Measurements from ENCODE around the gene SERPINA3. TPM values are rescaled to one million over a fixed set of nuclear protein-coding genes. Genes with fewer than 3 reads are reported as not detected.
"Not testable (repeated sequence)": the region's sequence is repeated elsewhere in the genome, so short reads cannot be mapped to it uniquely, and the experiment has no call there.

SERPINA3 gene
- total RNA-seq, 1 donor from 2014 or later = not detected

DNA sequence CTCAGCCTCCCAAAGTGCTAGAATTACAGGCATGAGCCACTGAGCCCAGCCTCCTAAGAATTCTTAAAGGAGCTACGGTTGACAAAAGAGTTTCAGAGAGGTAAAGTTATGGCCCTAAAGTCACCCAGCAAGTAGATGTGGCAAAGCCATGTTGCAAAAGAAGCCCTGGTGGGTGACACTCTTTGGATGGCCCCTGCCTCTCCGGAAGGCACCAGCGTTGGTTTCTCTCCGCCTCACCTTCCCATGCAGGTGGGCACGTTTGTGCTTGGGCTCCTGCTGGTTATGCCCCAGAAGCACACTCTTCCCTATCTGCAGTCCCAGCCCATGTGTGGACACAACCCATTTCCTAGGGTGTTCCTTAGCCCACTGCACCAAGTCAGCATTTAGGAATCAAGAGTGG lies 9.5 kb upstream of the SERPINA3 start:
- Histone ChIP-seq H3K9me3 (ENCODE audit: low read depth) (no peaks in the 10 kb centered on the region), H3F3A (ENCODE audit: low read depth) (no peaks in the 10 kb centered on the region), H3K4me1 (no peaks in the 10 kb centered on the region), H2AFZ (replicated peaks) (no peak overlapping the region), H3K36me3 (no peaks in the 10 kb centered on the region), H3K27me3 (no peaks in the 10 kb centered on the region), H4K20me1 (ENCODE audit: low read depth) (no peaks in the 10 kb centered on the region), H3K27ac (no peak overlapping the region), H3K4me2 (no peak overlapping the region), H3K79me2 (ENCODE audit: low read depth) (no peaks in the 10 kb centered on the region), H3K4me3 (no peak overlapping the region), H3K9ac (no peak overlapping the region)
- Mint-ChIP-seq H3K4me3 (no peak overlapping the region), H3K9me3 (peaks cover 2% of the 10 kb centered on the region), H3K36me3 (no peaks in the 10 kb centered on the region), H3K4me1 (peaks cover 20% of the 10 kb centered on the region), H3K27ac (no peak overlapping the region), H3K27me3 (ENCODE audit: insufficient read depth, low read depth) (peaks cover 7% of the 10 kb centered on the region)
- TF ChIP-seq EZH2 (IDR thresholded peaks at IDR 0.05) (no peak), EZH2phosphoT487 (IDR thresholded peaks at IDR 0.05) (no peak)
- TF ChIP-seq, protein P1, sequence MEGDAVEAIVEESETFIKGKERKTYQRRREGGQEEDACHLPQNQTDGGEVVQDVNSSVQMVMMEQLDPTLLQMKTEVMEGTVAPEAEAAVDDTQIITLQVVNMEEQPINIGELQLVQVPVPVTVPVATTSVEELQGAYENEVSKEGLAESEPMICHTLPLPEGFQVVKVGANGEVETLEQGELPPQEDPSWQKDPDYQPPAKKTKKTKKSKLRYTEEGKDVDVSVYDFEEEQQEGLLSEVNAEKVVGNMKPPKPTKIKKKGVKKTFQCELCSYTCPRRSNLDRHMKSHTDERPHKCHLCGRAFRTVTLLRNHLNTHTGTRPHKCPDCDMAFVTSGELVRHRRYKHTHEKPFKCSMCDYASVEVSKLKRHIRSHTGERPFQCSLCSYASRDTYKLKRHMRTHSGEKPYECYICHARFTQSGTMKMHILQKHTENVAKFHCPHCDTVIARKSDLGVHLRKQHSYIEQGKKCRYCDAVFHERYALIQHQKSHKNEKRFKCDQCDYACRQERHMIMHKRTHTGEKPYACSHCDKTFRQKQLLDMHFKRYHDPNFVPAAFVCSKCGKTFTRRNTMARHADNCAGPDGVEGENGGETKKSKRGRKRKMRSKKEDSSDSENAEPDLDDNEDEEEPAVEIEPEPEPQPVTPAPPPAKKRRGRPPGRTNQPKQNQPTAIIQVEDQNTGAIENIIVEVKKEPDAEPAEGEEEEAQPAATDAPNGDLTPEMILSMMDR (IDR thresholded peaks at IDR 0.05) = no peak
- no peak for DNase-seq (ENCODE audit: low spot score)

DNA sequence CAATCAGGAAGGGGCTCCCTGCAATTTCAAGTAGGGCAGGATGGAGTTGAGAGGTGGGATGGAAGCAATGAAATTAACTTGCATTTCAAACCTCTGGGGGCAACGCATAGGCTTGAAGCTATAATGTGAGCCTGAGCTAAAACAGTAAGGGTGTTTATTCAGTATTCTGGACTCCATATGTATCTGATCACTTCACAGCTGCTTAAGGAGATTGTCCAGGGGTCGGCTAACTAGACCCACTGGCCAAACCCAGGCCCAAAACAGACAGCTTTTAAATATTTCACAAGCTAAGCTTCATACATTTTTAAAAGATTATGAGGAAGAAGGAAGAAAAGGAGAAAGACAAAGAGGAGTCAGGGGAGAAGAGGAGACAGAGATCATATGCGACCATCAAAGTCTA lies 6.8 kb upstream of the SERPINA3 start:
- Histone ChIP-seq H3K27me3 (no peaks in the 10 kb centered on the region), H3K4me3 (no peak overlapping the region), H3K36me3 (no peaks in the 10 kb centered on the region), H3K9me3 (ENCODE audit: low read depth) (no peaks in the 10 kb centered on the region), H2AFZ (replicated peaks) (no peak overlapping the region), H3K27ac (no peak overlapping the region), H3F3A (ENCODE audit: low read depth) (no peaks in the 10 kb centered on the region), H3K79me2 (ENCODE audit: low read depth) (no peaks in the 10 kb centered on the region), H4K20me1 (ENCODE audit: low read depth) (no peaks in the 10 kb centered on the region), H3K9ac (no peak overlapping the region), H3K4me2 (no peak overlapping the region), H3K4me1 (no peaks in the 10 kb centered on the region)
- Mint-ChIP-seq H3K36me3 (no peaks in the 10 kb centered on the region), H3K27ac (no peak overlapping the region), H3K27me3 (ENCODE audit: insufficient read depth, low read depth) (peaks cover 10% of the 10 kb centered on the region), H3K9me3 (peaks cover 7% of the 10 kb centered on the region), H3K4me3 (no peak overlapping the region), H3K4me1 (peaks cover 6% of the 10 kb centered on the region)
- TF ChIP-seq, protein P1 (IDR thresholded peaks at IDR 0.05) = no peak
- no peak for TF ChIP-seq EZH2phosphoT487 (IDR thresholded peaks at IDR 0.05)
- TF ChIP-seq EZH2 (IDR thresholded peaks at IDR 0.05) = no peak
- no peak for DNase-seq (ENCODE audit: low spot score)

DNA sequence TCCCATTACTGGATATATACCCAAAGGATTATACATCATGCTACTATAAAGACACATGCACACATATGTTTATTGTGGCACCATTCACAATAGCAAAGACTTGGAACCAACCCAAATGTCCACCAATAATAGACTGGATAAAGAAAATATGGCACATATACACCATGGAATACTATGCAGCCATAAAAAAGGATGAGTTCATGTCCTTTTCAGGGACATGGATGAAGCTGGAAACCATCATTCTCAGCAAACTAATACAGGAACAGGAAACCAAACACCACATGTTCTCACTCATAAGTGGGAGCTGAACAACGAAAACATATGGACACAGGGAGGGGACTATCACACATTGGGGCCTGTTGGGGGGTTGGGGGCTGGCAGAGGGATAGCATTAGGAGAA lies 3.2 kb upstream of the SERPINA3 start:
- H3K4me1 Mint-ChIP-seq = peaks cover 14% of the 10 kb centered on the region
- not testable (repeated sequence) for H3K4me2 ChIP-seq; H3K27ac ChIP-seq; H3K36me3 ChIP-seq; H2AFZ ChIP-seq (replicated peaks); H3K36me3 Mint-ChIP-seq; H3K79me2 ChIP-seq (ENCODE audit: low read depth); H3K4me1 ChIP-seq; H4K20me1 ChIP-seq (ENCODE audit: low read depth); H3K27ac Mint-ChIP-seq; H3K4me3 ChIP-seq; H3F3A ChIP-seq (ENCODE audit: low read depth); H3K9me3 ChIP-seq (ENCODE audit: low read depth); H3K27me3 ChIP-seq; DNase-seq (ENCODE audit: low spot score); H3K4me3 Mint-ChIP-seq; H3K9ac ChIP-seq; H3K9me3 Mint-ChIP-seq; H3K27me3 Mint-ChIP-seq (ENCODE audit: insufficient read depth, low read depth)

DNA sequence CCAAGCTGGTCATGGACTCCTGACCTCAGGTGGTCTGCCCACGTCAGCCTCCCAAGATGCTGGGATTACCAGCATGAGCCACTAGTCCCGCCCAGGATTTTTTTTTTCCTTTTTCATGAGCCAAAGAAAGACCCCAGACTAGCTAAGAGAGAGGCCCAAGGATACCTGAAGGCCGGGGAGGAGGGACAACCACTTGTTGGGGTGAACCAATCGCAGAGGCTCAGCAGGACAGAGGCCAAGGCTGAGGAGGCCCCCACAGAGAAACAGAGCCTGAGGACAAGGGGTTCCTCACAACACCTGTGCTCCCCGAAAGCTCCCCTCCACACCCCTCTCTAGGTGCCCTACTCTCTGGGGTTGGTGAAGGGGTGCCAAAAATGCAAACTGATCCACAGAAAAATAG lies 1.0 kb upstream of the SERPINA3 start:
- Histone ChIP-seq H3K9ac (no peak overlapping the region), H3K27ac (no peak overlapping the region), H3F3A (ENCODE audit: low read depth) (no peaks in the 10 kb centered on the region), H3K27me3 (no peaks in the 10 kb centered on the region), H3K4me3 (no peak overlapping the region), H3K4me2 (no peak overlapping the region), H3K4me1 (no peaks in the 10 kb centered on the region), H3K79me2 (ENCODE audit: low read depth) (no peaks in the 10 kb centered on the region), H3K9me3 (ENCODE audit: low read depth) (no peaks in the 10 kb centered on the region), H3K36me3 (no peaks in the 10 kb centered on the region), H2AFZ (replicated peaks) (no peak overlapping the region), H4K20me1 (ENCODE audit: low read depth) (no peaks in the 10 kb centered on the region)
- H3K27ac Mint-ChIP-seq = no peak overlapping the region
- peaks cover 8% of the 10 kb centered on the region for H3K27me3 Mint-ChIP-seq (ENCODE audit: insufficient read depth, low read depth)
- DNase-seq (ENCODE audit: low spot score) = no peak
- H3K9me3 Mint-ChIP-seq = peaks cover 9% of the 10 kb centered on the region
- H3K4me3 Mint-ChIP-seq = no peak overlapping the region
- H3K36me3 Mint-ChIP-seq = no peaks in the 10 kb centered on the region
- TF ChIP-seq, protein P1 (IDR thresholded peaks at IDR 0.05) = no peak
- TF ChIP-seq EZH2phosphoT487 (IDR thresholded peaks at IDR 0.05) (no peak), EZH2 (IDR thresholded peaks at IDR 0.05) (no peak)
- peaks cover 14% of the 10 kb centered on the region for H3K4me1 Mint-ChIP-seq
